Measurements from ENCODE around the gene RMRP. TPM values are rescaled to one million over a fixed set of nuclear protein-coding genes. Genes with fewer than 3 reads are reported as not detected.

The RMRP gene
- total RNA-seq, 4 donors from 2014 or later: 115 to 715 (median 367) TPM

DNA sequence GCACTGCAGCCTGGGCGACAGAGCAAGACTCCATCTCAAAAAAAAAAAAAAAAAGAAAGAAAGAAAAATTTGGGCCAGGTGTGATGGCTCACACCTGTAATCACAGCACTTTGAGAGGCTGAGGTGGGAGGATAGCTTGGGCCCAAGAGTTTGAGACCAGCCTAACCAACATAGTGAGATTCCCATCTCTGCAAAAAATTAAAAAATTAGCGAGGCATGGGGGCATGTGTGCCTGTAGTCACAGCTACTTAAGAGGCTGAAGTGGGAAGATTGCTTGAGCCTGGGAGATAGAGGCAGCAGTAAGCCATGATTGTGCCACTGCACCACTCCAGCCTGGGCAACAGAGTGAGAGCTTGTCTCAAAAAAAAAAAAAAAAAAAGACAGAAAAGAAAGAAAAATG is 4.2 kb downstream of the RMRP start:
- intact Hi-C loops (cut with DNase I; ENCODE audit: low total_unique reads): loop anchor here (10.0 kb wide), 1 partner anchor 659 kb away; no protein-coding TSS in a partner anchor
- no peak for TF ChIP-seq POLR2A (IDR thresholded peaks at IDR 0.05)
- TF ChIP-seq, protein P1, sequence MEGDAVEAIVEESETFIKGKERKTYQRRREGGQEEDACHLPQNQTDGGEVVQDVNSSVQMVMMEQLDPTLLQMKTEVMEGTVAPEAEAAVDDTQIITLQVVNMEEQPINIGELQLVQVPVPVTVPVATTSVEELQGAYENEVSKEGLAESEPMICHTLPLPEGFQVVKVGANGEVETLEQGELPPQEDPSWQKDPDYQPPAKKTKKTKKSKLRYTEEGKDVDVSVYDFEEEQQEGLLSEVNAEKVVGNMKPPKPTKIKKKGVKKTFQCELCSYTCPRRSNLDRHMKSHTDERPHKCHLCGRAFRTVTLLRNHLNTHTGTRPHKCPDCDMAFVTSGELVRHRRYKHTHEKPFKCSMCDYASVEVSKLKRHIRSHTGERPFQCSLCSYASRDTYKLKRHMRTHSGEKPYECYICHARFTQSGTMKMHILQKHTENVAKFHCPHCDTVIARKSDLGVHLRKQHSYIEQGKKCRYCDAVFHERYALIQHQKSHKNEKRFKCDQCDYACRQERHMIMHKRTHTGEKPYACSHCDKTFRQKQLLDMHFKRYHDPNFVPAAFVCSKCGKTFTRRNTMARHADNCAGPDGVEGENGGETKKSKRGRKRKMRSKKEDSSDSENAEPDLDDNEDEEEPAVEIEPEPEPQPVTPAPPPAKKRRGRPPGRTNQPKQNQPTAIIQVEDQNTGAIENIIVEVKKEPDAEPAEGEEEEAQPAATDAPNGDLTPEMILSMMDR (IDR thresholded peaks at IDR 0.05 in 4 of 5, conservative IDR thresholded peaks at IDR 0.05 in 1 of 5): no peak
- in situ Hi-C loops (cut with MboI; ENCODE audit: low sequenced_read_pairs in 4 of 4): loop anchor here in 1 of 4 donors (25.0 kb wide), 1 partner anchor 91 kb away; a partner anchor contains a TSS
- ATAC-seq (no peak), DNase-seq (no peak)
- Histone ChIP-seq H3K27me3 (no peaks in the 10 kb centered on the region), H3K9me3 (no peaks in the 10 kb centered on the region), H3K27ac (no peak overlapping the region), H3K4me3 (no peak overlapping the region), H3K36me3 (no peaks in the 10 kb centered on the region), H3K4me1 (peaks cover 0 to 6% of the 10 kb centered on the region in 2 donors)

DNA sequence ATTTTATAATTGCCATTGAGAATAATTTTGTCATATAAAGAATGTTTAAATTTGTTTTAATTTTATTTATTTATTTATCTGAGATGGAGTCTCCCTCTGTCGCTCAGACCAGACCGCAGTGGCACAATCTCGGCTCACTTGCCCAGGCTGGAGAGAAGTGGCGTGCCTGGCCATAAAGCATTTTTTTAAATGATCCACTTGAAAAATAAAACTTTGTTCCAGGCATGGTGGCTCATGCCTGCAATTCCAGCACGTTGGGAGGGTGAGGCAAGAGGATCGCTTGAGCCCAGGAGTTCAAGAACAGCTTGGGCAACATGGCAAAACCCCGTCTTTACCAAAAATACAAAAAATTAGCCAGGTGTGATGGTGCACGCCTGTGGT is 5.0 kb downstream of the RMRP start:
- H3K36me3 ChIP-seq: no peaks in the 10 kb centered on the region
- in situ Hi-C loops (cut with MboI; ENCODE audit: low sequenced_read_pairs in 4 of 4) (loop anchor here in 1 of 4 donors (25.0 kb wide), 1 partner anchor 91 kb away; a partner anchor contains a TSS), intact Hi-C loops (cut with DNase I; ENCODE audit: low total_unique reads) (loop anchor here (10.0 kb wide), 1 partner anchor 658 kb away; no protein-coding TSS in a partner anchor)
- no peak overlapping the region for H3K4me3 ChIP-seq
- TF ChIP-seq, protein P1 (IDR thresholded peaks at IDR 0.05 in 4 of 5, conservative IDR thresholded peaks at IDR 0.05 in 1 of 5): no peak
- TF ChIP-seq POLR2A (IDR thresholded peaks at IDR 0.05): no peak
- no peaks in the 10 kb centered on the region for H3K27me3 ChIP-seq
- H3K27ac ChIP-seq: no peak overlapping the region
- H3K4me1 ChIP-seq: peaks cover 0 to 6% of the 10 kb centered on the region in 2 donors
- ATAC-seq (no peak), DNase-seq (no peak)
- no peaks in the 10 kb centered on the region for H3K9me3 ChIP-seq

DNA sequence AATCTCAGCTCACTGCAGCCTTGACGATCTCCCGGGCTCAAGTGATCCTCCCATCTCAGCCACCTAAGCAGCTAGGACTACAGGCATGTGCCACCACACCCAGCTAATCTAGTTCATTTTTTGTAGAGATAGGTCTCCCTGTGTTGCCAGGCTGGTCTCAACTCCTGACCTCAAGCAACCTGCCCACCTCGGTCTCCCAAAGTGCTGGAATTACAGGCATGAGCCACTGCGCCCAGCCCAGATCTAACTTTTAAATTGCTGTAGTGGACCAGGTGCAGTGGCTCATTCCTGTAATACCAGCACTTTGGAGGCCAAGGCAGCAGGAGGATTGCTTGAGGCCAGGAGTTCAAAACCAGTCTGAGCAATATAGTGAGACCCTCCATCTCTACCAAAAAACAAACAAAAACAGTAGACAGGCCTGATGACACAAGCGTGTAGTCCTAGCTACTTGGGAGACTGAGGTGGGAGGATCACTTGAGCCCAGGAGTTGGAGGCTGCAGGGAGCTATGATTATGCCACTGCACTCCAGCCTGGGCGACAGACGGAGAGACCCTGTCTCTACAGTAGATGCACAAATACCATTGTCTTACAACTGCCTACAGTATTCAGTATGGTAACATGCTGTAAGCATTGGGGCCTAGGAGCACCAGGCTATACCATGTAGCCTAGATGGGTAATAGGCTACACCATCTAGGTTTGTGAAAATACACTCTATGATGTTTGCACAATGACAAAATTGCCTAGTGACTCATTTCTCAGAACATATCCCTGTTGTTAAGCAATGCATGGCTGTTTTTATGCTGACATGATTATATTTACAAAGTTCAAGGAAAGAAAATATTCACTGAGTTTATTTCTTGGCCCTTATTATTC is 5.6 kb downstream of the RMRP start:
- DNase-seq (no peak), ATAC-seq (no peak)
- intact Hi-C loops (cut with DNase I; ENCODE audit: low total_unique reads): loop anchor here (10.0 kb wide), 1 partner anchor 657 kb away; no protein-coding TSS in a partner anchor
- Histone ChIP-seq H3K27ac (no peak overlapping the region), H3K36me3 (no peaks in the 10 kb centered on the region), H3K9me3 (no peaks in the 10 kb centered on the region), H3K27me3 (no peaks in the 10 kb centered on the region), H3K4me3 (no peak overlapping the region), H3K4me1 (peaks cover 2 to 6% of the 10 kb centered on the region in 2 donors)
- in situ Hi-C loops (cut with MboI; ENCODE audit: low sequenced_read_pairs in 4 of 4): loop anchor here in 1 of 4 donors (25.0 kb wide), 1 partner anchor 90 kb away; a partner anchor contains a TSS
- TF ChIP-seq, protein P1 (IDR thresholded peaks at IDR 0.05 in 4 of 5, conservative IDR thresholded peaks at IDR 0.05 in 1 of 5): no peak
- no peak for TF ChIP-seq POLR2A (IDR thresholded peaks at IDR 0.05)

DNA sequence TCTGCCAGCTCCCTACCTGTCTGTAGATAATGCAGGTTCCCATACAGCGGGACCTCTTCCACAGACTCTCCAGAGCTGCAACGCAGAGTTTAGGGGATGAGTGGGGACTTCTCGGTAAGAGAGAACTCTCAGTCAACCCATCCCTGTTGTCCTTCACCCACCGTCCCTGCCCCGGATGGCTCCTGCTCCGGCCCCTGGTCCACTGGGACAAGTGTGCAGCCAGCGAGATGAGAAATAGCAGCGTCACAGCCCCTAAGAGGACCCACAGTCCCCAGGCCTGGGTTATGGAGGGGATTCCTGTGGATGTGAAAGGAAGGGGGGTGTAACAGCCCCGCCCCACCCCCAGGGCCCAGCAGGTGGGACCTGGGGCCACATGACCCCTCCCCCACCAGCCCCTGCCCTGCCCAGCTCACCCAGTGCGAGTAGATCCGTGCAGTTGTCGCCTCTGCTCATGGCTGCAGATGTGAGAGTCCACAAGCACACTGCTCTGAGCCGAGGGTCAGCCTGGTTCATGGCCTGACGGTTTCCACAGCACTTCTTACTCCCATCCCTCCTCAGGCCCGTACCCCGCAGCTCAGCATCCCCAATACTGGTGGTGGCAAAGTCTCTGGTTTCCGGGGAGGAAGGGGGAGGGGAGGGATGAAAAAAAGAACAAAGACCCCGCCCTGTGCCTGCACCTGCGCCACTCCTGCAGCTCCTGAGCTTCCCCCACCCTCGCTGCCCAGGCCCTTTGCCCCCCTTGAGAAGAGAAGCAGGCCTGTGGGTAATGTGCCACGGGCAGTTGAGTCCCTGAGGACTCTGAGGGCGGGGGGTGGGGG is 7.3 kb downstream of the RMRP start, which contains the start of gene SIT1:
SIT1 (minus strand) TSS at position 591 of the 818 bp plus-strand sequence; CDS start at position 513, 78 bp downstream.
- no peak for ATAC-seq
- intact Hi-C loops (cut with DNase I; ENCODE audit: low total_unique reads) (loop anchor here (10.0 kb wide), 1 partner anchor 656 kb away; no protein-coding TSS in a partner anchor), in situ Hi-C loops (cut with MboI; ENCODE audit: low sequenced_read_pairs in 4 of 4) (loop anchor here in 1 of 4 donors (25.0 kb wide), 1 partner anchor 88 kb away; a partner anchor contains a TSS)
- no peak for DNase-seq
- no peak within 1 kb of the TSS for H3K4me3 ChIP-seq
- H3K27me3 ChIP-seq: no peaks in the 10 kb centered on the region
- H3K4me1 ChIP-seq: peaks cover 11% of the 10 kb centered on the region in 2 donors
- no peaks in the 10 kb centered on the region for H3K36me3 ChIP-seq
- no peaks in the 10 kb centered on the region for H3K9me3 ChIP-seq
- H3K27ac ChIP-seq: no peak within 1 kb of the TSS
- TF ChIP-seq, protein P1 (IDR thresholded peaks at IDR 0.05 in 4 of 5, conservative IDR thresholded peaks at IDR 0.05 in 1 of 5): no peak
- TF ChIP-seq POLR2A (IDR thresholded peaks at IDR 0.05): no peak
